ENCODE measurements around the gene RPL28. TPM values are rescaled to one million over a fixed set of nuclear protein-coding genes. Genes with fewer than 3 reads are reported as not detected.

The RPL28 gene
- total RNA-seq, 1 donor from 2014 or later = 1,343 TPM

DNA sequence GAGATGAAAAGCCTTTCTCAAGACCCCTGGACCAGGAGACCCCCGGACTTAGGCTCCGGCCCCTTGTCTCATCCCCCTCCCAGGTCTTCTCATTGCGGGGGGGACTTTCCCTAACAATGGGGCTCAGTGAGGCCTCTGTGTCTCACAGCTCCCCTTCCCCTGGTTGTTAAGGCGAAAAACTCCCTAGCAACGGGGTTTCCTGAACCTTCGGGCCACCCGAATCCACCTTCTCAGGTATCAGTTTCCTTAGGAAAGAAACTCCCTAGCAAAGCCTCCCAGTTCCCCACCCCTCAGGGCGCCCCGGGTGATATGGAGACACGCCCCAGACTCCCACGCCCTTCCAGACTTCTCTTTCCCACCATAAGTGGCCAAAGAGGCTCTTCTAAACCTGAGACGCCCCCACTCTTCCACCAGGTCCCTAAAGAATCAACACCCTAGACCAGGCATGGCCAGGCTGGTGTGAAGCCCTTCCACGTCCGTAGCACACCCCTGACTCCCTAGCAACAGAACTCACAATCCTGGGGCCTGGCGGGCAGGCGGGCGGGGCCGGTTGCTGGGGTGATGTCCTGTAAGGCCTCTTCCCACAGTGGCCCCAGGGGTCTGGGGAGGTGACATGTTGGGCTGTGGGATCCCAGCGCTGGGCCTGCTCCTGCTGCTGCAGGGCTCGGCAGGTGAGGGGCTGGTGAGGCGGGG, 9.3 kb upstream of the RPL28 start, which contains the start of gene TMEM190:
TSS of gene TMEM190 (plus strand) at position 586 of the 693 bp plus-strand sequence. CDS start at position 614, 28 bp downstream.
- no peaks in the 10 kb centered on the region for H3K9me3 ChIP-seq
- ATAC-seq = no peak
- no peaks in the 10 kb centered on the region for H3K36me3 ChIP-seq
- H3K27me3 ChIP-seq = peaks cover 44% of the 10 kb centered on the region
- intact Hi-C loops (cut with DNase I) = no loop called here
- no peak within 1 kb of the TSS for H3K27ac ChIP-seq
- DNase-seq = no peak
- no peak within 1 kb of the TSS for H3K4me3 ChIP-seq
- TF ChIP-seq, protein P1, sequence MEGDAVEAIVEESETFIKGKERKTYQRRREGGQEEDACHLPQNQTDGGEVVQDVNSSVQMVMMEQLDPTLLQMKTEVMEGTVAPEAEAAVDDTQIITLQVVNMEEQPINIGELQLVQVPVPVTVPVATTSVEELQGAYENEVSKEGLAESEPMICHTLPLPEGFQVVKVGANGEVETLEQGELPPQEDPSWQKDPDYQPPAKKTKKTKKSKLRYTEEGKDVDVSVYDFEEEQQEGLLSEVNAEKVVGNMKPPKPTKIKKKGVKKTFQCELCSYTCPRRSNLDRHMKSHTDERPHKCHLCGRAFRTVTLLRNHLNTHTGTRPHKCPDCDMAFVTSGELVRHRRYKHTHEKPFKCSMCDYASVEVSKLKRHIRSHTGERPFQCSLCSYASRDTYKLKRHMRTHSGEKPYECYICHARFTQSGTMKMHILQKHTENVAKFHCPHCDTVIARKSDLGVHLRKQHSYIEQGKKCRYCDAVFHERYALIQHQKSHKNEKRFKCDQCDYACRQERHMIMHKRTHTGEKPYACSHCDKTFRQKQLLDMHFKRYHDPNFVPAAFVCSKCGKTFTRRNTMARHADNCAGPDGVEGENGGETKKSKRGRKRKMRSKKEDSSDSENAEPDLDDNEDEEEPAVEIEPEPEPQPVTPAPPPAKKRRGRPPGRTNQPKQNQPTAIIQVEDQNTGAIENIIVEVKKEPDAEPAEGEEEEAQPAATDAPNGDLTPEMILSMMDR (IDR thresholded peaks at IDR 0.05) = no peak
- H3K4me1 ChIP-seq = no peaks in the 10 kb centered on the region

- no peak for ATAC-seq
- no peaks in the 10 kb centered on the region for H3K4me1 ChIP-seq
- no peaks in the 10 kb centered on the region for H3K36me3 ChIP-seq
- no peaks in the 10 kb centered on the region for H3K9me3 ChIP-seq
- DNase-seq = no peak
- intact Hi-C loops (cut with DNase I) = no loop called here
- TF ChIP-seq, protein P1 (IDR thresholded peaks at IDR 0.05) = no peak
- H3K27ac ChIP-seq = no peak overlapping the region
- no peak overlapping the region for H3K4me3 ChIP-seq
- peaks cover 32% of the 10 kb centered on the region for H3K27me3 ChIP-seq
Measured at GRCh38 chr19:55377356-55378131, 8.2 kb upstream of the RPL28 start.

DNA sequence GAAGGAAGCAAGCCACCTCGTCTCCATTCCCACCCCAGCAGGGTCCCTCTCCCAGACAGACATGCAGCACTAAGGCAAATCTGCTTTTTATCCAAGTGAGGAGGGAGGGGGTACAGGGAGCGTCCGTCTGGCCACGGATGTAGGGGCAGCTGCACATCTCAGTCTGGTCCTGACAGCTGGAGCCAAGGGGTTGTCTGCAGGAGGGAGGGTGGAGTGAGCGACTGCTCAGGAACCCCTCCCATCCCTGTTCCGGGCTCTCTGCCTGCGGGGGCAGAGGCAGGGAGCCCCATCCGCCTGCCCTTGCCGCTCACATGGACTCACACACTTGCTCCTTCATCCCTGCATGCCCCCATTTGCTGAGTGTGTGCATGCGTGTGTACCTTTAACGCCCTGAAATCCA, 6.6 kb upstream of the RPL28 start:
- Histone ChIP-seq H3K27ac (no peak overlapping the region), H3K36me3 (no peaks in the 10 kb centered on the region), H3K9me3 (no peaks in the 10 kb centered on the region), H3K27me3 (peaks cover 21% of the 10 kb centered on the region), H3K4me3 (no peak overlapping the region), H3K4me1 (peaks cover 7% of the 10 kb centered on the region)
- DNase-seq (no peak), ATAC-seq (no peak)
- intact Hi-C loops (cut with DNase I) = no loop called here
- TF ChIP-seq, protein P1 (IDR thresholded peaks at IDR 0.05) = no peak

DNA sequence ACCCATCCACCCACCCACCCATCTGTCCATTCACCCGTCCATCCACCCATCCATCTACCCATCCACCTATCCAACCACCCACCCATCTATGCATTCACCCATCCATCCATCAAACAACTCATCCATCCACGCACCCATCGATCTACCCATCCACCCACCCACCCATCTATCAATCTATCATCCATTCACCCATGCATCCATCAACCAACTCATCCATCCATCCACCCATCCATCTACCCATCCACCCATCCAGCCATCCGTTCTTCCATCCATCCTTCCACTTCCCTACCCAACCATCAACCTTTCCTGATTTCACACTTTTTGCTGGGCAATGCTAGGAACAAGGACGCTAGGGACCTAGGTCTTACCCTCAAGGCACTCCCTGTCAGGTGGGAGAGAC, 3.7 kb upstream of the RPL28 start:
- Histone ChIP-seq H3K27me3 (no peaks in the 10 kb centered on the region), H3K4me1 (peaks cover 18% of the 10 kb centered on the region), H3K4me3 (no peak overlapping the region), H3K9me3 (no peaks in the 10 kb centered on the region), H3K36me3 (peaks cover 3% of the 10 kb centered on the region), H3K27ac (no peak overlapping the region)
- TF ChIP-seq, protein P1 (IDR thresholded peaks at IDR 0.05) = no peak
- DNase-seq (no peak), ATAC-seq (no peak)
- intact Hi-C loops (cut with DNase I) = no loop called here

- ATAC-seq (no peak), DNase-seq (no peak)
- Histone ChIP-seq H3K27ac (no peak overlapping the region), H3K9me3 (no peaks in the 10 kb centered on the region), H3K4me3 (no peak overlapping the region), H3K36me3 (peaks cover 8% of the 10 kb centered on the region), H3K4me1 (peaks cover 24% of the 10 kb centered on the region), H3K27me3 (no peaks in the 10 kb centered on the region)
- intact Hi-C loops (cut with DNase I) = no loop called here
- TF ChIP-seq, protein P1 (IDR thresholded peaks at IDR 0.05) = no peak
Measured at GRCh38 chr19:55382522-55383054, 3.1 kb upstream of the RPL28 start.
